H1 (cell line): ENCODE data around the gene EFHD1. TPM values are rescaled to one million over a fixed set of nuclear protein-coding genes. Genes with fewer than 3 reads are reported as not detected.

Experiments
- CTCF ChIA-PET: fragments of 300-600 bp; sonication (Branson Sonifier 250); formaldehyde crosslinking; loops from one replicate; lab custom pipeline; 2021; ENCODE audit not compliant: partially characterized antibody; lab: Charles Lee
- POLR2A ChIA-PET: fragments of 300-600 bp; sonication (Branson Sonifier 250); formaldehyde crosslinking; loops from one replicate; lab custom pipeline; 2021; ENCODE audit warnings: inconsistent platforms; ENCODE audit not compliant: partially characterized antibody; lab: Charles Lee
- DNase-seq, 2 experiments: peaks; one replicate each; pipeline versions ENCODE4 v3.0.0 to v3.0.0-alpha.2; 2010 to 2022; ENCODE audit warnings: low spot score in 2 of 2, low read depth in 1 of 2, mixed read lengths in 1 of 2
- FAIRE-seq: peaks from 2 replicates; lab custom pipeline; 2011; peaks lifted over from hg19 to GRCh38; lab: Jason Lieb, UNC
- H2AFZ ChIP-seq: 2 replicates; pipeline ENCODE4 v1.8.1; 2012; ENCODE audit warnings: low read length, inconsistent platforms
- H2AK5ac ChIP-seq: 2 replicates; pipeline ENCODE4 v1.6.1; 2013; ENCODE audit warnings: low read depth, low read length
- H2BK120ac ChIP-seq: replicated peaks from 2 replicates; pipeline ENCODE3; 2013; ENCODE audit warnings: low read depth, low read length, inconsistent platforms
- H2BK12ac ChIP-seq: 2 replicates; pipeline ENCODE4 v1.6.1; 2013; ENCODE audit warnings: low read depth, low read length
- H2BK15ac ChIP-seq: 2 replicates; pipeline ENCODE4 v1.6.1; 2013; ENCODE audit warnings: low read length
- H2BK20ac ChIP-seq: 2 replicates; pipeline ENCODE4 v1.6.1; 2013; ENCODE audit warnings: low read length
- H2BK5ac ChIP-seq: 2 replicates; pipeline ENCODE4 v1.6.1; 2013; ENCODE audit warnings: low read depth, low read length
- H3K14ac ChIP-seq: 2 replicates; pipeline ENCODE4 v1.6.1; 2013; ENCODE audit warnings: inconsistent platforms; ENCODE audit not compliant: insufficient read length
- H3K18ac ChIP-seq: 2 replicates; pipeline ENCODE4 v1.6.1; 2013; ENCODE audit warnings: low read length; ENCODE audit errors: extremely low read depth
- H3K23ac ChIP-seq: 2 replicates; pipeline ENCODE4 v1.6.1; 2013; ENCODE audit warnings: inconsistent platforms; ENCODE audit not compliant: insufficient read length
- H3K23me2 ChIP-seq: 2 replicates; pipeline ENCODE4 v1.6.1; 2013; ENCODE audit warnings: low read depth, low read length
- H3K27ac ChIP-seq: 2 replicates; pipeline ENCODE4 v1.6.1; 2011; ENCODE audit warnings: low read depth, low read length, inconsistent platforms
- H3K27me3 ChIP-seq, 4 experiments: replicated peaks in 1 of 4; 1 replicate in 1 of 4; 2 replicates in 3 of 4; pipeline versions ENCODE4 v1.6.1 to v1.8.1; 2011 to 2013; ENCODE audit warnings: low read length in 3 of 4, mild to moderate bottlenecking in 3 of 4, inconsistent platforms in 2 of 4, mixed read lengths in 2 of 4, moderate library complexity in 1 of 4; ENCODE audit not compliant: control insufficient read depth in 3 of 4, insufficient read depth in 3 of 4; ENCODE audit errors: extremely low read depth in 1 of 4
- H3K36me3 ChIP-seq, 4 experiments: 2 replicates each; pipeline versions ENCODE4 v1.6.1 to v1.8.1; 2011 to 2013; ENCODE audit warnings: mild to moderate bottlenecking in 4 of 4, low read length in 3 of 4, moderate library complexity in 2 of 4, control low read depth in 1 of 4, inconsistent platforms in 1 of 4; ENCODE audit not compliant: insufficient read depth in 4 of 4, control insufficient read depth in 2 of 4
- H3K4ac ChIP-seq: replicated peaks from 2 replicates; pipeline ENCODE3; 2013; ENCODE audit warnings: low read length, low read depth, mixed read lengths, inconsistent platforms; ENCODE audit not compliant: insufficient read length
- H3K4me1 ChIP-seq, 4 experiments: replicated peaks in 1 of 4; 1 replicate in 1 of 4; 2 replicates in 3 of 4; pipeline versions ENCODE4 v1.6.1 to v1.8.1; 2011 to 2013; ENCODE audit warnings: low read length in 3 of 4, inconsistent platforms in 2 of 4, mixed read lengths in 1 of 4; ENCODE audit not compliant: insufficient read depth in 4 of 4, control insufficient read depth in 3 of 4
- H3K4me2 ChIP-seq, 2 experiments: 2 replicates each; pipeline versions ENCODE4 v1.6.1 to v1.8.1; 2011 to 2013; ENCODE audit warnings: low read depth in 2 of 2, low read length in 2 of 2, control low read depth in 1 of 2, inconsistent platforms in 1 of 2, mild to moderate bottlenecking in 1 of 2; ENCODE audit not compliant: insufficient read depth in 1 of 2
- H3K4me3 ChIP-seq, 4 experiments: fragments of 200-600, 300-600 bp in 1 of 4; sonication (generic), shearing (Covaris generic), sonication (Bioruptor Twin) in 1 of 4; 2 replicates each; pipeline versions ENCODE4 v1.5.1 to v1.8.1; 2011 to 2016; ENCODE audit warnings: low read length in 4 of 4, low read depth in 3 of 4, control low read depth in 2 of 4, inconsistent platforms in 2 of 4, mild to moderate bottlenecking in 2 of 4, mixed read lengths in 1 of 4, moderate library complexity in 1 of 4; ENCODE audit not compliant: insufficient read depth in 2 of 4; ENCODE audit errors: extremely low read depth in 1 of 4
- H3K56ac ChIP-seq: replicated peaks from 2 replicates; pipeline ENCODE3; 2013; ENCODE audit warnings: low read depth, mild to moderate bottlenecking, mixed read lengths, low read length, inconsistent platforms; ENCODE audit not compliant: insufficient read length
- H3K79me1 ChIP-seq: 2 replicates; pipeline ENCODE4 v1.6.1; 2013; ENCODE audit warnings: low read depth, low read length, control low read depth
- H3K79me2 ChIP-seq, 2 experiments: 2 replicates each; pipeline versions ENCODE4 v1.6.1 to v1.8.1; 2012 to 2013; ENCODE audit warnings: low read length in 2 of 2, mild to moderate bottlenecking in 2 of 2, inconsistent platforms in 1 of 2; ENCODE audit not compliant: insufficient read depth in 2 of 2, control insufficient read depth in 1 of 2
- H3K9ac ChIP-seq, 4 experiments: replicated peaks in 1 of 4; 1 replicate in 1 of 4; 2 replicates in 3 of 4; pipeline versions ENCODE4 v1.6.1 to v1.8.1; 2011 to 2013; ENCODE audit warnings: low read depth in 3 of 4, low read length in 3 of 4, control low read depth in 2 of 4, mild to moderate bottlenecking in 2 of 4, moderate library complexity in 2 of 4, inconsistent platforms in 1 of 4; ENCODE audit errors: extremely low read depth in 1 of 4
- H3K9me3 ChIP-seq, 2 experiments: 2 replicates each; pipeline versions ENCODE4 v1.6.1 to v1.8.1; 2012 to 2013; ENCODE audit warnings: mild to moderate bottlenecking in 2 of 2, moderate library complexity in 2 of 2, control low read depth in 1 of 2, inconsistent platforms in 1 of 2, low read depth in 1 of 2, low read length in 1 of 2, mixed read lengths in 1 of 2; ENCODE audit not compliant: insufficient read depth in 2 of 2
- H4K20me1 ChIP-seq, 2 experiments: replicated peaks in 1 of 2; 2 replicates each; pipeline versions ENCODE3 to v1.8.1; 2011 to 2013; ENCODE audit warnings: inconsistent platforms in 2 of 2, low read length in 2 of 2, mild to moderate bottlenecking in 1 of 2; ENCODE audit not compliant: insufficient read depth in 2 of 2, control insufficient read depth in 1 of 2
- H4K5ac ChIP-seq: 2 replicates; pipeline ENCODE4 v1.6.1; 2013; ENCODE audit warnings: low read length, low read depth, mixed read lengths, inconsistent platforms; ENCODE audit not compliant: insufficient read length
- H4K8ac ChIP-seq: 2 replicates; pipeline ENCODE4 v1.8.0; 2013; ENCODE audit warnings: mild to moderate bottlenecking, moderate library complexity, low read length, inconsistent platforms; ENCODE audit not compliant: insufficient read depth; ENCODE audit errors: extremely low read depth
- H4K91ac ChIP-seq: replicated peaks from 2 replicates; pipeline ENCODE3; 2013; ENCODE audit warnings: low read length, mixed read lengths, inconsistent platforms; ENCODE audit not compliant: insufficient read length
- BCL11A ChIP-seq, 2 experiments: IDR thresholded peaks; one replicate each; pipeline ENCODE4 v1.6.1; 2011; ENCODE audit warnings: low read depth in 2 of 2, low read length in 2 of 2, mild to moderate bottlenecking in 2 of 2
- CEBPB ChIP-seq: IDR thresholded peaks from 2 replicates; pipeline ENCODE4 v1.6.1; 2012; ENCODE audit warnings: low read depth, low read length
- EGR1 ChIP-seq: IDR thresholded peaks from 2 replicates; pipeline ENCODE4 v1.6.1; 2011; ENCODE audit warnings: low read depth, low read length, borderline replicate concordance
- HDAC6 ChIP-seq: IDR thresholded peaks from one replicate; pipeline ENCODE4 v1.7.1; 2012; ENCODE audit warnings: low read depth, mild to moderate bottlenecking, inconsistent platforms, low read length, moderate library complexity
- NRF1 ChIP-seq: IDR thresholded peaks from 2 replicates; pipeline ENCODE4 v1.6.1; 2011; ENCODE audit warnings: mild to moderate bottlenecking, low read depth, low read length, improper control_type of control experiment
- POU5F1 ChIP-seq: IDR thresholded peaks from 2 replicates; pipeline ENCODE4 v1.6.1; 2011; ENCODE audit warnings: low read depth, mild to moderate bottlenecking, low read length, moderate library complexity
- RFX5 ChIP-seq: IDR thresholded peaks from 2 replicates; pipeline ENCODE4 v1.6.1; 2011; ENCODE audit warnings: low read depth, low read length, improper control_type of control experiment, borderline replicate concordance
- SUZ12 ChIP-seq: fragments of 200-600 bp; sonication (generic); IDR thresholded peaks from 2 replicates; pipeline ENCODE4 v1.6.1; 2012; ENCODE audit warnings: mild to moderate bottlenecking, inconsistent platforms, low read length, moderate library complexity, mixed read lengths
- TAF7 ChIP-seq: optimal IDR thresholded peaks from 2 replicates; pipeline ENCODE3; 2011; ENCODE audit warnings: low read depth, mild to moderate bottlenecking, inconsistent platforms, low read length, moderate library complexity, borderline replicate concordance
- WGBS, 2 experiments: shearing (Covaris generic) in 1 of 2; methylation state at CpG; one replicate each; pipeline versions ENCODE4 v1.1.6 to v1.1.7; 2013 to 2015; ENCODE audit warnings: low lambda C conversion rate in 2 of 2, mixed read lengths in 2 of 2, inconsistent platforms in 1 of 2, low coverage in 1 of 2, missing lambda C conversion rate in 1 of 2; ENCODE audit not compliant: insufficient replicate concordance in 2 of 2, insufficient coverage in 1 of 2, insufficient read length in 1 of 2; ENCODE audit errors: extremely low coverage in 1 of 2, missing lambda C conversion rate in 1 of 2; 5-methylcytosine and 5-hydroxymethylcytosine counted together
- polyA plus RNA-seq, 7 experiments: library from polyadenylated mRNA; depleted of rRNA in 3 of 7; stranded (reverse) in 5 of 7; unstranded in 2 of 7; fragments of >200 nt in 5 of 7; fragments of 200-250 nt in 2 of 7; gene quantifications; 1 replicate in 5 of 7; 2 replicates in 1 of 7; 4 replicates in 1 of 7; pipeline versions ENCODE4 v1.2.1 to v1.2.3, GENCODE V29; 2011 to 2013; ENCODE audit warnings: missing spikeins in 2 of 7, mixed read lengths in 2 of 7
- total RNA-seq: library from RNA; stranded (reverse); fragmentation: NEBNext Ultra II Directional; extraction: Animal tissue kit (Norgen Biotek cat#: 25700); gene quantifications from 2 replicates; pipeline ENCODE4 v1.2.1, GENCODE V29; 2021
- TF ChIP-seq, protein P1 (sequence below): IDR thresholded peaks from 2 replicates; pipeline ENCODE4 v1.6.1; 2011; ENCODE audit warnings: low read depth, mild to moderate bottlenecking, low read length; ENCODE audit not compliant: insufficient read depth
- TF ChIP-seq, protein P2 (sequence below): IDR thresholded peaks from 2 replicates; pipeline ENCODE4 v1.6.1; 2011; ENCODE audit warnings: low read length, improper control_type of control experiment

The EFHD1 gene
- total and polyA plus RNA-seq, 2 of the 8 experiments (the other 6 are each of a cell fraction or from before 2014, with no cell fraction given) = 3.4 to 4.5 TPM

GRCh38 chr2:232636788-232637420, 3.5 kb downstream of the EFHD1 start:
- no peak overlapping the region for H3K4me2 ChIP-seq
- H2BK5ac ChIP-seq = no peak overlapping the region
- no peak overlapping the region for H2AFZ ChIP-seq
- WGBS, 2 experiments = 91% methylated on average over 16 of the region's 16 CpGs; no CpG with 5 or more reads in 1 of the 2 experiments
- H2BK15ac ChIP-seq = no peak overlapping the region
- no peaks in the 10 kb centered on the region for H3K36me3 ChIP-seq
- peaks cover 0 to 9% (median 1%) of the 10 kb centered on the region in 4 experiments; a peak in 4 of 7 replicates for H3K4me1 ChIP-seq
- peaks cover 0 to 1% of the 10 kb centered on the region in 2 experiments for H4K20me1 ChIP-seq
- no peak overlapping the region for H3K56ac ChIP-seq
- ChIA-PET CTCF (interaction anchor here (2.1 kb wide), 1 partner anchor 14 kb away, joined by 8 read pairs; no protein-coding TSS in a partner anchor), POLR2A (no interaction called here)
- peaks cover 21 to 50% (median 40%) of the 10 kb centered on the region in 4 experiments for H3K27me3 ChIP-seq
- H3K27ac ChIP-seq = no peak overlapping the region
- H3K23me2 ChIP-seq = peaks cover 13% of the 10 kb centered on the region
- no peaks in the 10 kb centered on the region for H3K9me3 ChIP-seq
- H2BK20ac ChIP-seq = no peak overlapping the region
- no peak overlapping the region for H3K14ac ChIP-seq
- DNase-seq (no peak), FAIRE-seq (no peak)
- no peak overlapping the region for H2BK12ac ChIP-seq
- H2AK5ac ChIP-seq = no peak overlapping the region
- no peak overlapping the region for H3K9ac ChIP-seq
- no peak overlapping the region for H4K8ac ChIP-seq
- no peak overlapping the region for H3K23ac ChIP-seq
- TF ChIP-seq, protein P1, sequence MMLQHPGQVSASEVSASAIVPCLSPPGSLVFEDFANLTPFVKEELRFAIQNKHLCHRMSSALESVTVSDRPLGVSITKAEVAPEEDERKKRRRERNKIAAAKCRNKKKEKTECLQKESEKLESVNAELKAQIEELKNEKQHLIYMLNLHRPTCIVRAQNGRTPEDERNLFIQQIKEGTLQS = no peak
- TF ChIP-seq EGR1 = no peak
- no peak for TF ChIP-seq BCL11A (IDR thresholded peaks at IDR 0.05; ENCODE audit: low read depth in 2 of 2, low read length in 2 of 2)
- TF ChIP-seq RFX5 = no peak
- no peak for TF ChIP-seq POU5F1
- TF ChIP-seq SUZ12 = no peak
- TF ChIP-seq NRF1 = no peak
- no peak for TF ChIP-seq HDAC6
- no peak for TF ChIP-seq TAF7
- TF ChIP-seq, protein P2, sequence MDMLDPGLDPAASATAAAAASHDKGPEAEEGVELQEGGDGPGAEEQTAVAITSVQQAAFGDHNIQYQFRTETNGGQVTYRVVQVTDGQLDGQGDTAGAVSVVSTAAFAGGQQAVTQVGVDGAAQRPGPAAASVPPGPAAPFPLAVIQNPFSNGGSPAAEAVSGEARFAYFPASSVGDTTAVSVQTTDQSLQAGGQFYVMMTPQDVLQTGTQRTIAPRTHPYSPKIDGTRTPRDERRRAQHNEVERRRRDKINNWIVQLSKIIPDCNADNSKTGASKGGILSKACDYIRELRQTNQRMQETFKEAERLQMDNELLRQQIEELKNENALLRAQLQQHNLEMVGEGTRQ = no peak
- TF ChIP-seq CEBPB = no peak
- H2BK120ac ChIP-seq = no peak overlapping the region
- no peak overlapping the region for H3K4me3 ChIP-seq
- no peak overlapping the region for H3K4ac ChIP-seq
- H3K18ac ChIP-seq = no peak overlapping the region
- no peaks in the 10 kb centered on the region for H3K79me1 ChIP-seq
- no peaks in the 10 kb centered on the region for H3K79me2 ChIP-seq
- no peak overlapping the region for H4K91ac ChIP-seq
- no peak overlapping the region for H4K5ac ChIP-seq
